MM.1S (cell line): ENCODE data around the gene FAM193B.

ENCODE experiments used
- CTCF ChIP-seq: fragments of 300-600 bp; sonication (generic); IDR thresholded peaks from 2 replicates; pipeline ENCODE4 v1.5.1; 2016; ENCODE audit warnings: antibody characterized with exemption, low read length, mixed read lengths
- EZH2 ChIP-seq: fragments of 300-600 bp; sonication (generic); optimal IDR thresholded peaks from 2 replicates; pipeline ENCODE3; 2017; ENCODE audit warnings: low read depth, mild to moderate bottlenecking, antibody characterized with exemption, low read length, mixed read lengths
- EZH2phosphoT487 ChIP-seq: fragments of 300-600 bp; sonication (generic); IDR thresholded peaks from 2 replicates; pipeline ENCODE4 v1.6.1; 2018; ENCODE audit warnings: antibody characterized with exemption, low read length

- TF ChIP-seq CTCF (no peak), EZH2phosphoT487 (no peak), EZH2 (no peak)
Observed at GRCh38 chr5:177596775-177597238, 42.4 kb upstream of the FAM193B start.
